Activated naive CD4-positive, alpha-beta T cell treated with anti-CD3 and anti-CD28 coated beads, Interleukin-2, amount 50 U/mL, for 72 hours (primary cell): ENCODE results near the gene VSIG4. TPM values are rescaled to one million over a fixed set of nuclear protein-coding genes. Genes with fewer than 3 reads are reported as not detected.

ENCODE experiments used
- ATAC-seq, 2 donors: fragments of 150-1000 bp; cut with Tn5 transposase; 2 replicates each; pipeline ENCODE4 v1.10.0; 2021; ENCODE audit warnings: mild to moderate bottlenecking in 2 of 2, moderate library complexity in 2 of 2
- DNase-seq, 2 donors: peaks; one replicate each; pipeline ENCODE4 v3.0.0; 2021 to 2022; ENCODE audit warnings: low spot score in 2 of 2
- H3K27ac Mint-ChIP-seq, 2 donors: one replicate each; pipeline ENCODE4 v1.8.0; 2022; ENCODE audit warnings: mild to moderate bottlenecking in 2 of 2, mixed read lengths in 2 of 2
- H3K36me3 Mint-ChIP-seq, 2 donors: one replicate each; pipeline ENCODE4 v1.8.0; 2022; ENCODE audit warnings: mixed read lengths in 2 of 2
- H3K9me3 Mint-ChIP-seq, 2 donors: one replicate each; pipeline ENCODE4 v1.8.0; 2022; ENCODE audit warnings: mixed read lengths in 2 of 2
- total RNA-seq, 2 donors: library from RNA; stranded (reverse); gene quantifications; one replicate each; pipeline ENCODE4 v1.2.3, GENCODE V29; 2022

The VSIG4 gene
- total RNA-seq, 2 donors from 2014 or later = 0.57 TPM; not detected in 1

GRCh38 chrX:66016905-66017658 is 22.8 kb downstream of the VSIG4 start:
- ATAC-seq (peak; percentile 33 to 79), DNase-seq (no peak)
- H3K36me3 Mint-ChIP-seq = peaks cover 4 to 5% of the 10 kb centered on the region in 2 donors
- peak overlapping the region; percentile 3 to 60 for H3K27ac Mint-ChIP-seq
- H3K9me3 Mint-ChIP-seq = peaks cover 0 to 4% of the 10 kb centered on the region in 2 donors

GRCh38 chrX:66015900-66016689 is 23.8 kb downstream of the VSIG4 start:
- H3K9me3 Mint-ChIP-seq = peaks cover 0 to 4% of the 10 kb centered on the region in 2 donors
- H3K27ac Mint-ChIP-seq = peak overlapping the region in 1 of 2 donors; percentile 60
- ATAC-seq (peak; percentile 64 to 66), DNase-seq (no peak)
- H3K36me3 Mint-ChIP-seq = peaks cover 4 to 5% of the 10 kb centered on the region in 2 donors

- Mint-ChIP-seq H3K9me3 (no peaks in the 10 kb centered on the region), H3K27ac (peak overlapping the region in 1 of 2 donors; percentile 79), H3K36me3 (peaks cover 0 to 5% of the 10 kb centered on the region in 2 donors)
- no peak for DNase-seq
- peak in 1 of 2 donors; percentile 8 for ATAC-seq
Measured at GRCh38 chrX:66015152-66015831, 24.6 kb downstream of the VSIG4 start.

GRCh38 chrX:66014556-66014955 is 25.3 kb downstream of the VSIG4 start:
- Mint-ChIP-seq H3K36me3 (peaks cover 0 to 5% of the 10 kb centered on the region in 2 donors), H3K27ac (peak overlapping the region in 1 of 2 donors; percentile 79), H3K9me3 (no peaks in the 10 kb centered on the region)
- no peak for ATAC-seq
- no peak for DNase-seq

GRCh38 chrX:66014084-66014483 is 25.8 kb downstream of the VSIG4 start:
- H3K27ac Mint-ChIP-seq = no peak overlapping the region
- peaks cover 0 to 5% of the 10 kb centered on the region in 2 donors for H3K36me3 Mint-ChIP-seq
- DNase-seq = no peak
- no peaks in the 10 kb centered on the region for H3K9me3 Mint-ChIP-seq
- ATAC-seq = no peak

- ATAC-seq (no peak), DNase-seq (no peak)
- Mint-ChIP-seq H3K9me3 (no peaks in the 10 kb centered on the region), H3K27ac (peak overlapping the region in 1 of 2 donors; percentile 16), H3K36me3 (peaks cover 0 to 5% of the 10 kb centered on the region in 2 donors)
Measured at GRCh38 chrX:66013194-66013816, 26.6 kb downstream of the VSIG4 start.

- no peak for DNase-seq
- ATAC-seq = peak in 1 of 2 donors; percentile 78
- H3K9me3 Mint-ChIP-seq = no peaks in the 10 kb centered on the region
- H3K36me3 Mint-ChIP-seq = peaks cover 0 to 6% of the 10 kb centered on the region in 2 donors
- peak overlapping the region in 1 of 2 donors; percentile 66 for H3K27ac Mint-ChIP-seq
Measured at GRCh38 chrX:66012094-66012534, 27.8 kb downstream of the VSIG4 start.

GRCh38 chrX:66009231-66009845 is 30.5 kb downstream of the VSIG4 start:
- Mint-ChIP-seq H3K9me3 (peaks cover 13% of the 10 kb centered on the region in 2 donors), H3K27ac (no peak overlapping the region), H3K36me3 (peaks cover 13 to 20% of the 10 kb centered on the region in 2 donors)
- no peak for ATAC-seq
- no peak for DNase-seq

- H3K27ac Mint-ChIP-seq = no peak overlapping the region
- DNase-seq = no peak
- no peak for ATAC-seq
- peaks cover 14 to 20% of the 10 kb centered on the region in 2 donors for H3K36me3 Mint-ChIP-seq
- peaks cover 13 to 17% of the 10 kb centered on the region in 2 donors for H3K9me3 Mint-ChIP-seq
Measured at GRCh38 chrX:66008328-66008970, 31.4 kb downstream of the VSIG4 start.

- no peak for DNase-seq
- Mint-ChIP-seq H3K36me3 (peaks cover 14 to 20% of the 10 kb centered on the region in 2 donors), H3K9me3 (peaks cover 13 to 17% of the 10 kb centered on the region in 2 donors), H3K27ac (no peak overlapping the region)
- ATAC-seq = no peak
Measured at GRCh38 chrX:66007851-66008250, 32.0 kb downstream of the VSIG4 start.

GRCh38 chrX:66005830-66006449 is 33.9 kb downstream of the VSIG4 start:
- ATAC-seq (no peak), DNase-seq (no peak)
- H3K27ac Mint-ChIP-seq = peak overlapping the region; percentile 71 to 73
- H3K36me3 Mint-ChIP-seq = peaks cover 14 to 20% of the 10 kb centered on the region in 2 donors
- H3K9me3 Mint-ChIP-seq = peaks cover 13 to 17% of the 10 kb centered on the region in 2 donors

GRCh38 chrX:66004928-66005829 is 34.7 kb downstream of the VSIG4 start:
- Mint-ChIP-seq H3K9me3 (peaks cover 13 to 17% of the 10 kb centered on the region in 2 donors), H3K27ac (peak overlapping the region; percentile 71 to 73), H3K36me3 (peaks cover 14 to 20% of the 10 kb centered on the region in 2 donors)
- DNase-seq (no peak), ATAC-seq (peak; percentile 24 to 56)

GRCh38 chrX:66002824-66003680 is 36.8 kb downstream of the VSIG4 start:
- H3K9me3 Mint-ChIP-seq = peaks cover 13 to 17% of the 10 kb centered on the region in 2 donors
- ATAC-seq (peak in 1 of 2 donors; percentile 60), DNase-seq (no peak)
- H3K36me3 Mint-ChIP-seq = peaks cover 14 to 20% of the 10 kb centered on the region in 2 donors
- peak overlapping the region; percentile 32 to 36 for H3K27ac Mint-ChIP-seq
